ENCODE measurements around the gene TLCD1.
A peak's percentile ranks its signal among the peaks of the same experiment; 100 is the strongest.

The TLCD1 gene

GRCh38 chr17:28712705-28713415, 13.2 kb downstream of the TLCD1 start:
- TF ChIP-seq CTCF (IDR thresholded peaks at IDR 0.05; ENCODE audit: insufficient read depth, missing control alignments), result no peak
- DNase-seq (ENCODE audit: insufficient read length, low spot score) (no peak), FAIRE-seq (no peak)

- FAIRE-seq (no peak), DNase-seq (ENCODE audit: insufficient read length, low spot score) (no peak)
- TF ChIP-seq CTCF (IDR thresholded peaks at IDR 0.05; ENCODE audit: insufficient read depth, missing control alignments), result no peak
Measured at GRCh38 chr17:28712032-28712704, 13.9 kb downstream of the TLCD1 start.

GRCh38 chr17:28711723-28712031, 14.4 kb downstream of the TLCD1 start, which contains the start of gene PROCA1:
Gene PROCA1 (minus strand): TSS chr17:28711888. CDS start chr17:28711660, 228 bp downstream.
- FAIRE-seq (no peak), DNase-seq (ENCODE audit: insufficient read length, low spot score) (no peak)
- TF ChIP-seq CTCF (IDR thresholded peaks at IDR 0.05; ENCODE audit: insufficient read depth, missing control alignments), result no peak

GRCh38 chr17:28710861-28711722, 14.9 kb downstream of the TLCD1 start:
- FAIRE-seq, result no peak
- TF ChIP-seq CTCF (IDR thresholded peaks at IDR 0.05; ENCODE audit: insufficient read depth, missing control alignments), result no peak
- peak; percentile 95 for DNase-seq (ENCODE audit: insufficient read length, low spot score)

GRCh38 chr17:28707339-28707720, 18.7 kb downstream of the TLCD1 start:
- DNase-seq (ENCODE audit: insufficient read length, low spot score) (no peak), FAIRE-seq (no peak)
- no peak for TF ChIP-seq CTCF (IDR thresholded peaks at IDR 0.05; ENCODE audit: insufficient read depth, missing control alignments)

- no peak for DNase-seq (ENCODE audit: insufficient read length, low spot score)
- FAIRE-seq, result no peak
- TF ChIP-seq CTCF (IDR thresholded peaks at IDR 0.05; ENCODE audit: insufficient read depth, missing control alignments), result no peak
Measured at GRCh38 chr17:28706471-28707338, 19.3 kb downstream of the TLCD1 start.

Data from D721Med (cell line).